T-helper 1 cell treated with Interleukin-12 subunit alpha and Interleukin-12 subunit beta and Interleukin-4 antibody, amounts not matched to agents 30 μg/mL and 1 μg/mL, for 36 hours (primary cell): ENCODE results near the gene KCNH3.

Experiments
- H3K27ac Mint-ChIP-seq: one replicate; pipeline ENCODE4 v1.8.0; 2021; ENCODE audit warnings: mild to moderate bottlenecking, mixed read lengths
- H3K27me3 Mint-ChIP-seq: one replicate; pipeline ENCODE4 v1.8.0; 2021; ENCODE audit warnings: low read depth, mixed read lengths
- H3K36me3 Mint-ChIP-seq: one replicate; pipeline ENCODE4 v1.8.0; 2021; ENCODE audit warnings: low read depth, mixed read lengths
- H3K4me1 Mint-ChIP-seq: one replicate; pipeline ENCODE4 v1.8.0; 2021; ENCODE audit warnings: low read depth, mixed read lengths
- H3K4me3 Mint-ChIP-seq: one replicate; pipeline ENCODE4 v1.8.0; 2021; ENCODE audit warnings: mild to moderate bottlenecking, moderate library complexity, mixed read lengths
- H3K9me3 Mint-ChIP-seq: one replicate; pipeline ENCODE4 v1.8.0; 2021; ENCODE audit warnings: mixed read lengths

Gene KCNH3

DNA sequence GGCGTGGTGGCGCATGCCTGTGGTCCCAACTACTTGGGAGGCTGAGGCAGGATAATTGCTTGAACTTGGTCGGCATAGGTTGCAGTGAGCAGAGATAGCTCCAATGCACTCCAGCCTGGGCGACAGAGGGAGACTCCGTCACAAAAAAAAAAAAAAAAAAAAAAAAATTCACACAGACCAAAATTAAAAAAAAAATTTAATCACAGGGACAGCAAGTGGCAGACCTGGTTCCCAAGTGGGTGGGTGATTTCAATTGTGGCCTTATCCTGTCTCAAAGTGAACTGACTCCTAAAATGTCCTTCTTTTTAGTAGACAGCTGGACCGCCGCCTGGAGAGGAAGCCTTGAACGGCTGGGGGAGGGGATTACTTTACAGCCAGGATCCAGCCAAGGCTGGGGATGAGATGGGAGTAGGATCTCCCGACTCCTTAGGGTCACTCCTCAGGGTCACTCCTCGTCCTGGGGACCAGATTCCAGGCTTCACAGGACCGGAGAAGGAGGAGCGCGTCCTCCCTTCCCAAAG, 1.5 kb upstream of the KCNH3 start:
- H3K27ac Mint-ChIP-seq: no peak overlapping the region
- peaks cover 4% of the 10 kb centered on the region for H3K4me1 Mint-ChIP-seq

DNA sequence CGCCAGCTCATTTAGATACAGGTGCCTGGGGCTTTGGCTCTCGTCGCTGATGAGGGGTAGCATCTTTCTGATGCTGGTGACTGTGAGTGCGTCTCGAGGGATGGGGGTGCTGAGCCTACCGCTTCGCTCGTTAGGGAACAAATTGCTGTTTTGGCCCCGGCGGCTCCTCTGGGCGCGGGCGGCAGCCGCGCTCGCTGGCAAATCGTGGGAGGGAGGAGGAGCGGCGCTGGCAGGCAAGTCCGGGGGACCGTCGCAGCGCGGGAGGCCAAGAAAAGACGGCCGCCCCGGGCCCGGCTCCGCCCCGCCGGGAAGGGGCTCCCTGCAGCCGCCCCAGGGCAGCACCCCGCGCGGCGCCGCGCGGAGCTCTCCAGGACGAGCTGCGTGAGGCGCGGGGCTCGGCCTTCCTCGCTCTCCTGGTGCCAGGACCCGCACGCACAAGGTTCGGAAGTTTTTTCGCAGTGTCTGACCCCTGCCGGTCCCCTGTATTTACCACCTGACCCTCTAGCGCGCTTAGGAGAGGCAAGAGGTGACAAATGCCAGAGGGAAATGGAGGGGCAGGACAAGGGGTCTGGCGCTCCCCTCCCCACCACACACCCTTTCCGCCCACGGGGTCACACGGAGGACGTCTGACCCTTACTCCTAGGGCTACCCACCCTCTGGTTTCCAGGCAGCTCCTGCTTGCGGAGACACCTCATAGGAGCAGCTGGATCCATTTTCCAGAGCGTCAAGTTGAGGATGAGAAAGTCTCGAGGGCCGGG, 899 bp upstream of the KCNH3 start:
- Mint-ChIP-seq H3K27me3 (peaks cover 60% of the 10 kb centered on the region), H3K4me1 (peaks cover 4% of the 10 kb centered on the region), H3K4me3 (peak overlapping the region; percentile 75), H3K36me3 (no peaks in the 10 kb centered on the region), H3K9me3 (no peaks in the 10 kb centered on the region), H3K27ac (no peak overlapping the region)

More for the DNA sequence above, 1.5 kb upstream of the KCNH3 start:
- H3K4me3 Mint-ChIP-seq: peak overlapping the region; percentile 75
- H3K36me3 Mint-ChIP-seq: no peaks in the 10 kb centered on the region
- H3K9me3 Mint-ChIP-seq: no peaks in the 10 kb centered on the region
- peaks cover 58% of the 10 kb centered on the region for H3K27me3 Mint-ChIP-seq

DNA sequence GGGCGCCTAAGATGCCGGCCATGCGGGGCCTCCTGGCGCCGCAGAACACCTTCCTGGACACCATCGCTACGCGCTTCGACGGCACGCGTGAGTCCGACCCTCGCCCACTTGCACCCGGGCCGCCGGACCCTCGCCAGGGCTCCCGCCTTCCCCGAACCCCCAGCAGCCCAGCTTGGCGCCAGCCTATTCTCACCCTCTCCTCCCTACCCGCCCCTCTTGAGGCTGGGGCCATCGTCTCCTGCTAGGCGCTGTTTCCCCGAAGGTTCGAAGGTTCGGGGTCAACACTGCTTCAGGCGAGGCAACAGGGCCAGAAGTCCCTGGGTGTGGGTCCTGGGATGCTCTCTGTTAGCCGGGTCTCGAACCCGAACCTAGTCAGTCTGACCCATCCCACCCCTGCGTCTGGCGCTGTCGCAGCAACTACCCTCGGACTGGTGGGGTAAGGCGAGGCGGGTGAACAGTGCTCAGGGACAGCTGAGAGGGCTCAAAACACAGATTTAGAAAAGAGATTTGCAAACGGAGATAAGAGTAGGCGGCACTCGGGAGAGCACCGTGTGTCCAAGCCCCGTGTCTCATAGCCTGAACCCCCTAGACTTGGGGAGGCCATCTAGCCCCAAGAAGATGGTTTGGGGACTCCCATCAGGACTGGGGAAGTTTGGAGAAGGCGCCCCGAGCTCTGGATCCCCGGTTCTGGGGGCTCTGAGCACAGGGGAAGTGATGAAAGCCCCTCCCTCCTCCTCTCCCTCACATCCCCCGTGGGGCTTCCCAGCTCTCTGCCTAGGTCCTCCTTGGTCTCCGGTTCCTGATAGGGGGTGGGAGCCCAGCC, 787 bp downstream of the KCNH3 start:
- Mint-ChIP-seq H3K27me3 (peaks cover 62% of the 10 kb centered on the region), H3K27ac (no peak overlapping the region), H3K9me3 (no peaks in the 10 kb centered on the region), H3K4me3 (peak overlapping the region; percentile 75), H3K4me1 (peaks cover 7% of the 10 kb centered on the region), H3K36me3 (no peaks in the 10 kb centered on the region)

GRCh38 chr12:49540229-49541139, 1.7 kb downstream of the KCNH3 start:
- Mint-ChIP-seq H3K4me1 (peaks cover 7% of the 10 kb centered on the region), H3K4me3 (peak overlapping the region; percentile 75), H3K9me3 (no peaks in the 10 kb centered on the region), H3K27me3 (peaks cover 62% of the 10 kb centered on the region), H3K36me3 (no peaks in the 10 kb centered on the region), H3K27ac (peak overlapping the region; percentile 52)

GRCh38 chr12:49541140-49541861, 2.5 kb downstream of the KCNH3 start:
- Mint-ChIP-seq H3K27ac (peak overlapping the region; percentile 38), H3K36me3 (no peaks in the 10 kb centered on the region), H3K4me3 (no peak overlapping the region), H3K9me3 (no peaks in the 10 kb centered on the region), H3K4me1 (peaks cover 7% of the 10 kb centered on the region), H3K27me3 (peaks cover 59% of the 10 kb centered on the region)

- Mint-ChIP-seq H3K4me1 (peaks cover 7% of the 10 kb centered on the region), H3K36me3 (no peaks in the 10 kb centered on the region), H3K4me3 (no peak overlapping the region), H3K9me3 (no peaks in the 10 kb centered on the region), H3K27me3 (peaks cover 52% of the 10 kb centered on the region), H3K27ac (no peak overlapping the region)
These were observed 3.2 kb downstream of the KCNH3 start for GRCh38 chr12:49541911-49542505.

GRCh38 chr12:49542592-49543160, 3.8 kb downstream of the KCNH3 start:
- Mint-ChIP-seq H3K4me1 (peaks cover 5% of the 10 kb centered on the region), H3K4me3 (no peak overlapping the region), H3K9me3 (no peaks in the 10 kb centered on the region)

DNA sequence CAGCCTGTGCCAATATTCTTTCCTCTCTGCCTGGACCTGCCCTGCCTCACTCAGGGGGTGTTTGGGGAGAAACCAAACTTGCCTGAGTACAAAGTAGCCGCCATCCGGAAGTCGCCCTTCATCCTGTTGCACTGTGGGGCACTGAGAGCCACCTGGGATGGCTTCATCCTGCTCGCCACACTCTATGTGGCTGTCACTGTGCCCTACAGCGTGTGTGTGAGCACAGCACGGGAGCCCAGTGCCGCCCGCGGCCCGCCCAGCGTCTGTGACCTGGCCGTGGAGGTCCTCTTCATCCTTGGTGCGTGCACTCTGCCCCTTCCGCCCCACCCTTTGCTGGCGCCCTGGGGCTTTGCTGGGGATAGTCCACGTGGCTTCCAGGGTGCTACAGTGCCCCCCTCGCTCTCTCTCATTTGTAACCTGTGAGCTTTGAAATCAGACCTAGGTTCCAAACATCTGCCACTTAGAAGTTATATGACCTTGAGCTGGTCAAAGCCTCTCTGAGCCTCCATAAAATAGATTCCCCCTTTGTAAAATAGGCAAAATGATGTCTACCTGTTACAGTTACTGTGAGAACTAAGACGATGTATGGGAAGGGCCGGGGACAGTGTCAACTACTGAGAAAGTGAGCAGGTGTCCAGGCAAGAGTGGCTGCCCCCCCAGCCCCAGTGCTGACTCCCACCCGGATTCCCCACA, 4.5 kb downstream of the KCNH3 start:
- H3K4me3 Mint-ChIP-seq: no peak overlapping the region
- H3K4me1 Mint-ChIP-seq: peaks cover 6% of the 10 kb centered on the region
- no peaks in the 10 kb centered on the region for H3K9me3 Mint-ChIP-seq
- H3K36me3 Mint-ChIP-seq: no peaks in the 10 kb centered on the region
- peaks cover 43% of the 10 kb centered on the region for H3K27me3 Mint-ChIP-seq
- H3K27ac Mint-ChIP-seq: no peak overlapping the region

More at GRCh38 chr12:49542592-49543160, 3.8 kb downstream of the KCNH3 start:
- Mint-ChIP-seq H3K36me3 (no peaks in the 10 kb centered on the region), H3K27ac (no peak overlapping the region), H3K27me3 (peaks cover 45% of the 10 kb centered on the region)

DNA sequence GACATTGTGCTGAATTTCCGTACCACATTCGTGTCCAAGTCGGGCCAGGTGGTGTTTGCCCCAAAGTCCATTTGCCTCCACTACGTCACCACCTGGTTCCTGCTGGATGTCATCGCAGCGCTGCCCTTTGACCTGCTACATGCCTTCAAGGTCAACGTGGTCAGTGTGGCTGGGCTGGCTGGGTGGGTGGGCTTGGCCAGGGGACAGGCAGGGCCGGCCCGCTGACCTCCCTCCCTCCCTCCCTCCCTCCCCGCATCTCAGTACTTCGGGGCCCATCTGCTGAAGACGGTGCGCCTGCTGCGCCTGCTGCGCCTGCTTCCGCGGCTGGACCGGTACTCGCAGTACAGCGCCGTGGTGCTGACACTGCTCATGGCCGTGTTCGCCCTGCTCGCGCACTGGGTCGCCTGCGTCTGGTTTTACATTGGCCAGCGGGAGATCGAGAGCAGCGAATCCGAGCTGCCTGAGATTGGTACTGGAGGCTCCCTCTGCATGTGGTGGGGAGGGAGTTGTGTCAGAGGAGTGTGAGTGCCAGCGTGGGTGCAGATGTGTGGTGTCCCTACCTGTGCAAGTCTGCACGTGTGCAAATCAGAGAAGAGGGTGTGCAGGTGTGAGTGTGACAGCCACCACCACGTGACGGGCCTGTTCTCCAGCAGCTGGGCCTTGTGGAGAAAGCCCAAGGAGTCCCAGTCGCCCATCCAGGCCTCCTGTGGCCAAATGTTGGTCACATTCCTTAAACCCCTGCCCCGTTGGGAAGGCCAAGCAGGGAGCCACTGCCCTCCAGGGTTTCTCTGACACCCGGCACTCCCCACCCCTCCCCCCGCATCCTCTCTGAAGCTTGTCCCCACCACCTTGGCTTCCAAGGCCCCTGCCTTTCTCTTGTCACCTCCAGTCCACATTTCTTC, 5.3 kb downstream of the KCNH3 start:
- no peak overlapping the region for H3K4me3 Mint-ChIP-seq
- peaks cover 48% of the 10 kb centered on the region for H3K27me3 Mint-ChIP-seq
- H3K27ac Mint-ChIP-seq: no peak overlapping the region

GRCh38 chr12:49545815-49546214, 7.0 kb downstream of the KCNH3 start:
- H3K4me1 Mint-ChIP-seq: peaks cover 5% of the 10 kb centered on the region
- H3K9me3 Mint-ChIP-seq: no peaks in the 10 kb centered on the region
- H3K4me3 Mint-ChIP-seq: no peak overlapping the region
- H3K36me3 Mint-ChIP-seq: no peaks in the 10 kb centered on the region
- no peak overlapping the region for H3K27ac Mint-ChIP-seq
- peaks cover 42% of the 10 kb centered on the region for H3K27me3 Mint-ChIP-seq

More for the DNA sequence above, 5.3 kb downstream of the KCNH3 start:
- H3K4me1 Mint-ChIP-seq: peaks cover 6% of the 10 kb centered on the region
- no peaks in the 10 kb centered on the region for H3K9me3 Mint-ChIP-seq
- H3K36me3 Mint-ChIP-seq: no peaks in the 10 kb centered on the region

- peaks cover 5% of the 10 kb centered on the region for H3K4me1 Mint-ChIP-seq
- peaks cover 36% of the 10 kb centered on the region for H3K27me3 Mint-ChIP-seq
- no peaks in the 10 kb centered on the region for H3K36me3 Mint-ChIP-seq
- no peak overlapping the region for H3K27ac Mint-ChIP-seq
- H3K4me3 Mint-ChIP-seq: no peak overlapping the region
- H3K9me3 Mint-ChIP-seq: no peaks in the 10 kb centered on the region
These were observed 7.7 kb downstream of the KCNH3 start for GRCh38 chr12:49546481-49546880.
